HG03520 (cell line): ENCODE data around the gene LILRA6.
A peak's percentile ranks its signal among the peaks of the same experiment; 100 is the strongest.
"Not testable (repeated sequence)": the region's sequence is repeated elsewhere in the genome, so short reads cannot be mapped to it uniquely, and the experiment has no call there.

Experiments used
- ATAC-seq: cut with Tn5 transposase; IDR thresholded peaks from one replicate; pipeline ENCODE4 v1.9.1; 2021; ENCODE audit warnings: mild to moderate bottlenecking, moderate library complexity; ENCODE audit not compliant: unreplicated experiment

The LILRA6 gene

GRCh38 chr19:54233941-54234340 is 8.6 kb downstream of the LILRA6 start:
- no peak for ATAC-seq

GRCh38 chr19:54231077-54231931 is 11.3 kb downstream of the LILRA6 start:
- ATAC-seq = peak; percentile 58

GRCh38 chr19:54230031-54230430 is 12.6 kb downstream of the LILRA6 start:
- no peak for ATAC-seq

GRCh38 chr19:54229146-54229545 is 13.4 kb downstream of the LILRA6 start:
- ATAC-seq = no peak

- not testable (repeated sequence) for ATAC-seq
Observed at GRCh38 chr19:54224619-54225018, 18.0 kb downstream of the LILRA6 start.

- not testable (repeated sequence) for ATAC-seq
Observed at GRCh38 chr19:54223937-54224281, 18.7 kb downstream of the LILRA6 start.

GRCh38 chr19:54223277-54223936 is 19.2 kb downstream of the LILRA6 start:
- ATAC-seq = not testable (repeated sequence)

GRCh38 chr19:54222474-54223276 is 19.9 kb downstream of the LILRA6 start, which contains the start of gene LILRB3:
TSS of gene LILRB3 (minus strand) at chr19:54223007. CDS start at chr19:54222976, 31 bp downstream.
- ATAC-seq = not testable (repeated sequence)

- ATAC-seq = not testable (repeated sequence)
Observed at GRCh38 chr19:54221947-54222346, 20.6 kb downstream of the LILRA6 start.

- not testable (repeated sequence) for ATAC-seq
Observed at GRCh38 chr19:54219702-54220101, 22.9 kb downstream of the LILRA6 start.

GRCh38 chr19:54218960-54219661 is 23.5 kb downstream of the LILRA6 start:
- no peak for ATAC-seq

- ATAC-seq = no peak
Observed at GRCh38 chr19:54218259-54218658, 24.3 kb downstream of the LILRA6 start.

GRCh38 chr19:54217517-54218247 is 24.9 kb downstream of the LILRA6 start:
- not testable (repeated sequence) for ATAC-seq

GRCh38 chr19:54216869-54217268 is 25.7 kb downstream of the LILRA6 start:
- no peak for ATAC-seq

- not testable (repeated sequence) for ATAC-seq
Observed at GRCh38 chr19:54214734-54215133, 27.9 kb downstream of the LILRA6 start.

GRCh38 chr19:54214217-54214616 is 28.4 kb downstream of the LILRA6 start:
- not testable (repeated sequence) for ATAC-seq

GRCh38 chr19:54211235-54211634 is 31.4 kb downstream of the LILRA6 start:
- ATAC-seq = no peak

GRCh38 chr19:54209811-54210494 is 32.6 kb downstream of the LILRA6 start:
- no peak for ATAC-seq

GRCh38 chr19:54209058-54209810 is 33.4 kb downstream of the LILRA6 start:
- no peak for ATAC-seq
